ENCODE results near the gene AKAP13.

DNA sequence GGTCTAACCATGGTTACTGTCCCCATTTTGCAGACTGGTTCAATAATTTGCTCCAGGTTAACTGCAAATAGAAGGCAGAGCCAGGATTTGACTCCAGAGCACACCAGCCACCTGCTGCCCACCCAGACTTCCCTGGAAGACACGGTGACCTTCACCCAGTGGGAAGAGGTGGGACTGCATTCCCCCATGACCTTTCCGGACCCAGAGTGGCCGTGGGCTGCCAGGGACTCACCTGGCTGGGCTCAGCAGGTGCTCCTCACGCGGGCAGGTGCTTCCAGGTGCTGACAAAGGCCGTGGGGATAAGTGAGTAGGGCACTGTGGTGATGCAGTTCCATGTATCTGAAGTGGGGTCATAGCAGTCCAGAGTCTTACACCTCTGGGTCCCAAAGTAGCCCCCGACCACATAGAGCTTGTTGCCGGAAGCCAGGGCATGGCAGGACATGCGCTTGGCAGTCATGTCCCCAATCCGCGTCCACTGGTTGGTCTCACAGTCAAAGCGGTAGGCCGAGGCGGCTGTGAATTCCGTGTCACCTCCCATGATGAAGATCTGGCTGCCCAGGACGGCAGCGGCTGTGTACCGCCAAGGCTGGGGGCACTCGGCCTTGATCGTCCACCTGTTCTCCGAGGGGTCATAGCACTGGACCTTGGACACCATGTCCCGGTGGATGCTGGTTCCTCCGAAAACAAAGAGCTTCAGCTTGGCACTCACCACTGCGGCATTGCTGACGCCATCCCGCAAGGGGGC is 387.6 kb downstream of the AKAP13 start:
- no peak for TF ChIP-seq EZH2 (IDR thresholded peaks at IDR 0.05; ENCODE audit: borderline replicate concordance, insufficient read depth, low read depth, low read length, poor library complexity, severe bottlenecking)
- TF ChIP-seq, protein P1, sequence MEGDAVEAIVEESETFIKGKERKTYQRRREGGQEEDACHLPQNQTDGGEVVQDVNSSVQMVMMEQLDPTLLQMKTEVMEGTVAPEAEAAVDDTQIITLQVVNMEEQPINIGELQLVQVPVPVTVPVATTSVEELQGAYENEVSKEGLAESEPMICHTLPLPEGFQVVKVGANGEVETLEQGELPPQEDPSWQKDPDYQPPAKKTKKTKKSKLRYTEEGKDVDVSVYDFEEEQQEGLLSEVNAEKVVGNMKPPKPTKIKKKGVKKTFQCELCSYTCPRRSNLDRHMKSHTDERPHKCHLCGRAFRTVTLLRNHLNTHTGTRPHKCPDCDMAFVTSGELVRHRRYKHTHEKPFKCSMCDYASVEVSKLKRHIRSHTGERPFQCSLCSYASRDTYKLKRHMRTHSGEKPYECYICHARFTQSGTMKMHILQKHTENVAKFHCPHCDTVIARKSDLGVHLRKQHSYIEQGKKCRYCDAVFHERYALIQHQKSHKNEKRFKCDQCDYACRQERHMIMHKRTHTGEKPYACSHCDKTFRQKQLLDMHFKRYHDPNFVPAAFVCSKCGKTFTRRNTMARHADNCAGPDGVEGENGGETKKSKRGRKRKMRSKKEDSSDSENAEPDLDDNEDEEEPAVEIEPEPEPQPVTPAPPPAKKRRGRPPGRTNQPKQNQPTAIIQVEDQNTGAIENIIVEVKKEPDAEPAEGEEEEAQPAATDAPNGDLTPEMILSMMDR (IDR thresholded peaks at IDR 0.05): no peak

All from B cell (primary cell).